C4-2B (cell line): Measurements from ENCODE around the gene DERA.

Experiments used
- ZFX ChIP-seq: fragments of 450-650 bp; IDR thresholded peaks from 2 replicates; pipeline ENCODE4 v1.6.1; 2017
- TF ChIP-seq, protein P1 (sequence below): fragments of 450-650 bp; conservative IDR thresholded peaks from 2 replicates; pipeline ENCODE4 v1.5.1; 2017; ENCODE audit warnings: mild to moderate bottlenecking

DNA sequence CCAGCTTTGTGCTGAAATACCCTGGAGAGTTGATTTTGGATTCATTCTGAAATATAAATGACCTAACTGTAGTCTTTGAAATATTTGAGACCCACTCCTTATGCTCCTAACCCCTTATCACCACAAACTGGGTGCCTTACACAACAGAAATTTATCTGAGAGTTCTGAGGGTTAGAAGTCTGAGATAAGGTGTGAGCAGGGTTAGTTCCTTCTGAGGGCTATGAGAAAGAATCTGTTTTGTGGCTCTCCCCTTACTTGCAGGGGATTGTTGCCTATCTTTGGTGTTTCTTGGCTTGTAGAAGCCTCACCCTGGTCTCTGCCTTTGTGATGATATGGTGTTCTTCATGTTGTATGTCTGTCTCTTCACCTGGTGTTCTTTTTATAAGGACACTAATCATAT lies 91.7 kb downstream of the DERA start:
- TF ChIP-seq, protein P1, sequence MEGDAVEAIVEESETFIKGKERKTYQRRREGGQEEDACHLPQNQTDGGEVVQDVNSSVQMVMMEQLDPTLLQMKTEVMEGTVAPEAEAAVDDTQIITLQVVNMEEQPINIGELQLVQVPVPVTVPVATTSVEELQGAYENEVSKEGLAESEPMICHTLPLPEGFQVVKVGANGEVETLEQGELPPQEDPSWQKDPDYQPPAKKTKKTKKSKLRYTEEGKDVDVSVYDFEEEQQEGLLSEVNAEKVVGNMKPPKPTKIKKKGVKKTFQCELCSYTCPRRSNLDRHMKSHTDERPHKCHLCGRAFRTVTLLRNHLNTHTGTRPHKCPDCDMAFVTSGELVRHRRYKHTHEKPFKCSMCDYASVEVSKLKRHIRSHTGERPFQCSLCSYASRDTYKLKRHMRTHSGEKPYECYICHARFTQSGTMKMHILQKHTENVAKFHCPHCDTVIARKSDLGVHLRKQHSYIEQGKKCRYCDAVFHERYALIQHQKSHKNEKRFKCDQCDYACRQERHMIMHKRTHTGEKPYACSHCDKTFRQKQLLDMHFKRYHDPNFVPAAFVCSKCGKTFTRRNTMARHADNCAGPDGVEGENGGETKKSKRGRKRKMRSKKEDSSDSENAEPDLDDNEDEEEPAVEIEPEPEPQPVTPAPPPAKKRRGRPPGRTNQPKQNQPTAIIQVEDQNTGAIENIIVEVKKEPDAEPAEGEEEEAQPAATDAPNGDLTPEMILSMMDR: no peak
- TF ChIP-seq ZFX: no peak
